Thyroid gland (tissue), 4 donors: ENCODE data around the gene PGF. TPM values are rescaled to one million over a fixed set of nuclear protein-coding genes. Genes with fewer than 3 reads are reported as not detected.
A peak's percentile ranks its signal among the peaks of the same experiment; 100 is the strongest.

Source experiments
- DNase-seq, 2 donors: peaks; one replicate each; pipeline ENCODE4 v3.0.0-alpha.2; 2019
- H3K27ac ChIP-seq, 3 donors: fragments of 200-600 bp; sonication (generic); 1 replicate in 2 of 3; 2 replicates in 1 of 3; pipeline ENCODE4 v1.5.1; 2016 to 2019; ENCODE audit warnings: mild to moderate bottlenecking in 1 of 3, moderate library complexity in 1 of 3
- H3K27me3 ChIP-seq: fragments of 200-600 bp; sonication (generic); one replicate; pipeline ENCODE4 v1.5.1; 2019
- H3K36me3 ChIP-seq, 2 donors: fragments of 200-600 bp; sonication (generic); one replicate each; pipeline ENCODE4 v1.5.1; 2016 to 2019
- H3K4me1 ChIP-seq, 2 donors: fragments of 200-600 bp; sonication (generic); one replicate each; pipeline ENCODE4 v1.5.1; 2017 to 2019
- H3K4me3 ChIP-seq, 3 donors: fragments of 200-600 bp; sonication (generic); replicated peaks in 1 of 3; 1 replicate in 2 of 3; 2 replicates in 1 of 3; pipeline ENCODE4 v1.5.1; 2016; ENCODE audit warnings: mild to moderate bottlenecking in 1 of 3
- H3K9me3 ChIP-seq: fragments of 200-600 bp; sonication (generic); one replicate; pipeline ENCODE4 v1.5.1; 2017
- CTCF ChIP-seq, 6 experiments: fragments of 200-600 bp in 3 of 6; fragments of 450-650 bp in 3 of 6; sonication (generic) in 3 of 6; IDR thresholded peaks; one replicate each; pipeline ENCODE4 v1.5.1; 2016 to 2019; ENCODE audit warnings: antibody characterized with exemption in 6 of 6, mild to moderate bottlenecking in 2 of 6, inconsistent platforms in 1 of 6, moderate library complexity in 1 of 6
- POLR2A ChIP-seq, 2 donors: fragments of 450-650 bp; IDR thresholded peaks; one replicate each; pipeline ENCODE4 v1.6.1; 2017; ENCODE audit warnings: antibody characterized with exemption in 2 of 2, mild to moderate bottlenecking in 2 of 2, moderate library complexity in 1 of 2
- WGBS, 2 donors: methylation state at CpG; one replicate each; pipeline ENCODE4 v1.1.5; 2017; 5-methylcytosine and 5-hydroxymethylcytosine counted together
- intact Hi-C: fragments of 100-400 bp; cut with DNase I; formaldehyde crosslinking; loops from one replicate; pipeline ENCODE4 v1.15.1; 2023
- total RNA-seq, 4 donors: library from RNA; depleted of rRNA; stranded (reverse); fragments of >200 nt; gene quantifications; one replicate each; pipeline ENCODE4 v1.2.3, GENCODE V29; 2016

PGF gene
- total RNA-seq, 4 donors from 2014 or later: 34.4 to 68.8 (median 61.0) TPM

GRCh38 chr14:74904635-74905503, 50.5 kb downstream of the PGF start:
- H3K36me3 ChIP-seq: peaks cover 34 to 35% of the 10 kb centered on the region in 2 donors

GRCh38 chr14:74902941-74903705, 52.3 kb downstream of the PGF start:
- peaks cover 13 to 19% of the 10 kb centered on the region in 2 donors for H3K4me1 ChIP-seq
- no peak for DNase-seq
- peaks cover 52% of the 10 kb centered on the region in 2 donors for H3K36me3 ChIP-seq
- H3K27me3 ChIP-seq: no peaks in the 10 kb centered on the region
- intact Hi-C loops: no loop called here
- TF ChIP-seq POLR2A (IDR thresholded peaks at IDR 0.05): no peak
- no peak for TF ChIP-seq CTCF (IDR thresholded peaks at IDR 0.05)
- H3K4me3 ChIP-seq: no peak overlapping the region
- WGBS, 2 donors: 76 to 82% methylated on average over 10 of the region's 10 CpGs
- no peaks in the 10 kb centered on the region for H3K9me3 ChIP-seq
- H3K27ac ChIP-seq: no peak overlapping the region

More at GRCh38 chr14:74904635-74905503, 50.5 kb downstream of the PGF start:
- DNase-seq: peak; percentile 38 to 43
- H3K27me3 ChIP-seq: no peaks in the 10 kb centered on the region
- intact Hi-C loops: loop anchor here (5.0 kb wide), 1 partner anchor 43 kb away; no protein-coding TSS in a partner anchor
- no peak overlapping the region for H3K27ac ChIP-seq
- no peak overlapping the region for H3K4me3 ChIP-seq
- TF ChIP-seq CTCF (IDR thresholded peaks at IDR 0.05): no peak
- TF ChIP-seq POLR2A (IDR thresholded peaks at IDR 0.05): no peak
- WGBS, 2 donors: 78 to 88% methylated on average over 6 of the region's 6 CpGs
- H3K9me3 ChIP-seq: no peaks in the 10 kb centered on the region
- peaks cover 13 to 17% of the 10 kb centered on the region in 2 donors for H3K4me1 ChIP-seq

GRCh38 chr14:74898694-74899093, 56.7 kb downstream of the PGF start:
- Histone ChIP-seq H3K36me3 (peaks cover 93 to 97% of the 10 kb centered on the region in 2 donors), H3K27me3 (no peaks in the 10 kb centered on the region), H3K4me3 (no peak overlapping the region), H3K27ac (no peak overlapping the region), H3K9me3 (no peaks in the 10 kb centered on the region), H3K4me1 (peaks cover 0 to 10% of the 10 kb centered on the region in 2 donors)
- TF ChIP-seq CTCF (IDR thresholded peaks at IDR 0.05): no peak
- TF ChIP-seq POLR2A (IDR thresholded peaks at IDR 0.05): no peak
- intact Hi-C loops: no loop called here
- DNase-seq: no peak
- WGBS, 2 donors: 80 to 83% methylated on average over 5 of the region's 5 CpGs

- Histone ChIP-seq H3K4me3 (no peak overlapping the region), H3K27me3 (no peaks in the 10 kb centered on the region), H3K36me3 (peaks cover 96 to 100% of the 10 kb centered on the region in 2 donors), H3K9me3 (no peaks in the 10 kb centered on the region), H3K27ac (peak overlapping the region in 1 of 3 donors; percentile 32), H3K4me1 (peaks cover 0 to 9% of the 10 kb centered on the region in 2 donors)
- intact Hi-C loops: no loop called here
- TF ChIP-seq CTCF (IDR thresholded peaks at IDR 0.05) (no peak), POLR2A (IDR thresholded peaks at IDR 0.05) (no peak)
- 50 to 84% methylated on average over 2 of the region's 2 CpGs for WGBS, 2 donors
- no peak for DNase-seq
These were observed 57.3 kb downstream of the PGF start for GRCh38 chr14:74898083-74898482.
